Raji (cell line): ENCODE results near the gene VWCE.

Experiments used
- POLR2A ChIP-seq: IDR thresholded peaks from 2 replicates; pipeline ENCODE4 v1.6.1; 2011; ENCODE audit warnings: low read depth, low read length, control low read depth; ENCODE audit not compliant: insufficient read depth

VWCE gene

GRCh38 chr11:61333550-61334433 is 38.7 kb upstream of the VWCE start:
- TF ChIP-seq POLR2A, result no peak

- TF ChIP-seq POLR2A, result peak; percentile 94
These were observed 37.9 kb upstream of the VWCE start, which contains the start of the genes DDB1 and TKFC for GRCh38 chr11:61332797-61333549. Gene DDB1 (minus strand): TSS chr11:61333105. CDS start chr11:61332968, 137 bp downstream. Gene TKFC (plus strand): TSS chr11:61333228. CDS start chr11:61334729, 1,501 bp downstream.

- TF ChIP-seq POLR2A, result no peak
These were observed 37.2 kb upstream of the VWCE start for GRCh38 chr11:61332281-61332796.

- no peak for TF ChIP-seq POLR2A
These were observed 36.5 kb upstream of the VWCE start for GRCh38 chr11:61331651-61332050.

GRCh38 chr11:61329871-61330270 is 34.8 kb upstream of the VWCE start:
- TF ChIP-seq POLR2A, result no peak

- TF ChIP-seq POLR2A, result no peak
These were observed 33.2 kb upstream of the VWCE start for GRCh38 chr11:61328351-61328750.

- TF ChIP-seq POLR2A, result no peak
These were observed 32.6 kb upstream of the VWCE start for GRCh38 chr11:61327669-61328071.

- no peak for TF ChIP-seq POLR2A
These were observed 30.7 kb upstream of the VWCE start for GRCh38 chr11:61325649-61326414.

GRCh38 chr11:61315260-61315659 is 20.1 kb upstream of the VWCE start:
- no peak for TF ChIP-seq POLR2A

- no peak for TF ChIP-seq POLR2A
These were observed 15.6 kb upstream of the VWCE start for GRCh38 chr11:61310749-61311148.

GRCh38 chr11:61309739-61310138 is 14.6 kb upstream of the VWCE start:
- TF ChIP-seq POLR2A, result no peak

GRCh38 chr11:61309141-61309540 is 14.0 kb upstream of the VWCE start:
- TF ChIP-seq POLR2A, result no peak

- TF ChIP-seq POLR2A, result no peak
These were observed 12.2 kb upstream of the VWCE start for GRCh38 chr11:61307354-61307753.

- no peak for TF ChIP-seq POLR2A
These were observed 11.1 kb upstream of the VWCE start for GRCh38 chr11:61306221-61306620.

GRCh38 chr11:61305417-61305816 is 10.3 kb upstream of the VWCE start:
- no peak for TF ChIP-seq POLR2A
